GM12878 (cell line): Measurements from ENCODE around the gene PHF21B. TPM values are rescaled to one million over a fixed set of nuclear protein-coding genes. Genes with fewer than 3 reads are reported as not detected.

Experiments used
- ATAC-seq: fragments of 200-7000 bp; cut with Tn5 transposase; 3 replicates; pipeline ENCODE4 v1.9.1; 2020; ENCODE audit warnings: mild to moderate bottlenecking, moderate library complexity
- BruUV-seq: library from RNA; stranded (reverse); fragments of 400-500 nt; replicated peaks from 2 replicates; lab custom pipeline; 2021; lab: Mats Ljungman, UMichigan
- CTCF ChIA-PET: fragments of 300-600 bp; sonication (Branson Sonifier 250); formaldehyde crosslinking; extraction: SDS; loops from one replicate; lab custom pipeline; 2021; ENCODE audit warnings: inconsistent platforms; lab: Yijun Ruan, JAX
- POLR2A ChIA-PET: fragments of 350-600 bp; formaldehyde crosslinking; extraction: SDS; loops from one replicate; lab custom pipeline; 2021; ENCODE audit warnings: inconsistent platforms; lab: Charles Lee
- RAD21 ChIA-PET: fragments of 300-600 bp; sonication (Branson Sonifier 250); formaldehyde crosslinking; loops from one replicate; lab custom pipeline; 2023; ENCODE audit warnings: antibody characterized with exemption; ENCODE audit not compliant: unreplicated experiment; lab: Charles Lee
- SMC1A ChIA-PET: fragments of 300-600 bp; sonication (Branson Sonifier 250); formaldehyde crosslinking; loops from one replicate; lab custom pipeline; 2023; ENCODE audit not compliant: unreplicated experiment, uncharacterized antibody; lab: Charles Lee
- DNase-seq: peaks from one replicate; pipeline ENCODE4 v3.0.0-alpha.2; 2011; ENCODE audit warnings: low read depth, low spot score
- FAIRE-seq: peaks from 3 replicates; lab custom pipeline; 2011; peaks lifted over from hg19 to GRCh38; lab: Jason Lieb, UNC
- H2AFZ ChIP-seq: 2 replicates; pipeline ENCODE4 v1.6.0; 2011; ENCODE audit warnings: low read depth, low read length, control low read depth; ENCODE audit not compliant: control insufficient read depth
- H3K27ac ChIP-seq: 2 replicates; pipeline ENCODE4 v1.5.1; 2011; ENCODE audit warnings: control low read depth; ENCODE audit not compliant: control insufficient read depth, insufficient read depth
- H3K27me3 ChIP-seq, 2 experiments: replicated peaks in 1 of 2; 2 replicates each; pipeline versions ENCODE4 v1.6.0 to v1.6.1; 2011; ENCODE audit warnings: low read length in 1 of 2; ENCODE audit not compliant: control insufficient read depth in 2 of 2, insufficient read depth in 2 of 2
- H3K36me3 ChIP-seq, 2 experiments: 2 replicates each; pipeline ENCODE4 v1.5.1; 2011; ENCODE audit warnings: low read length in 1 of 2; ENCODE audit not compliant: control insufficient read depth in 2 of 2, insufficient read depth in 2 of 2
- H3K4me1 ChIP-seq: 2 replicates; pipeline ENCODE4 v1.6.1; 2011; ENCODE audit warnings: mild to moderate bottlenecking, low read length, moderate library complexity, mixed read lengths; ENCODE audit not compliant: control insufficient read depth, insufficient read depth
- H3K4me2 ChIP-seq: 2 replicates; pipeline ENCODE4 v1.6.0; 2011; ENCODE audit warnings: control low read depth; ENCODE audit not compliant: control insufficient read depth, insufficient read depth
- H3K4me3 ChIP-seq: fragments of 200-600 bp; sonication (generic); 2 replicates; pipeline ENCODE4 v1.5.1; 2016
- H3K79me2 ChIP-seq: 2 replicates; pipeline ENCODE4 v1.6.0; 2011; ENCODE audit warnings: low read length; ENCODE audit not compliant: control insufficient read depth, insufficient read depth
- H3K9ac ChIP-seq: 2 replicates; pipeline ENCODE4 v1.8.0; 2011; ENCODE audit warnings: low read length, control low read depth, mixed read lengths; ENCODE audit not compliant: control insufficient read depth, insufficient read depth
- H3K9me3 ChIP-seq: replicated peaks from 3 replicates; pipeline ENCODE4 v1.5.1; 2011; ENCODE audit warnings: mild to moderate bottlenecking, low read length; ENCODE audit not compliant: control insufficient read depth, insufficient read depth
- H4K20me1 ChIP-seq: 2 replicates; pipeline ENCODE4 v1.6.0; 2011; ENCODE audit not compliant: control insufficient read depth, insufficient read depth
- CBFB ChIP-seq: IDR thresholded peaks from 2 replicates; pipeline ENCODE4 v1.6.1; 2016; ENCODE audit warnings: antibody characterized with exemption, low read depth
- CBX5 ChIP-seq: sonication (generic); IDR thresholded peaks from 2 replicates; pipeline ENCODE4 v1.6.1; 2016; ENCODE audit warnings: low read depth, moderate library complexity, mild to moderate bottlenecking, inconsistent platforms
- HDGF ChIP-seq: fragments of 450-650 bp; IDR thresholded peaks from 2 replicates; pipeline ENCODE4 v1.6.1; 2016; ENCODE audit warnings: antibody characterized with exemption
- LARP7 ChIP-seq: fragments of 450-650 bp; IDR thresholded peaks from 2 replicates; pipeline ENCODE4 v1.6.1; 2017; ENCODE audit warnings: mild to moderate bottlenecking
- MTA2 ChIP-seq: fragments of 450-650 bp; IDR thresholded peaks from 2 replicates; pipeline ENCODE4 v1.6.1; 2016; ENCODE audit warnings: low read depth, mild to moderate bottlenecking, moderate library complexity
- MYB ChIP-seq: fragments of 150-350 bp; IDR thresholded peaks from 2 replicates; pipeline ENCODE4 v1.6.1; 2014; ENCODE audit warnings: mild to moderate bottlenecking, low read depth, low read length, borderline replicate concordance
- POLR2A ChIP-seq: IDR thresholded peaks from 2 replicates; pipeline ENCODE4 v1.6.1; 2011; ENCODE audit warnings: low read depth, mild to moderate bottlenecking, low read length
- SIX5 ChIP-seq: IDR thresholded peaks from 2 replicates; pipeline ENCODE4 v1.6.1; 2011; ENCODE audit warnings: mild to moderate bottlenecking, low read depth, low read length, moderate library complexity; ENCODE audit not compliant: severe bottlenecking
- SMAD1 ChIP-seq: fragments of 450-650 bp; IDR thresholded peaks from 2 replicates; pipeline ENCODE4 v1.6.1; 2018; ENCODE audit warnings: mild to moderate bottlenecking, low read depth; ENCODE audit not compliant: partially characterized antibody
- WGBS: methylation state at CpG from one replicate; pipeline ENCODE4 v1.1.6; 2016; ENCODE audit warnings: low lambda C conversion rate; ENCODE audit not compliant: insufficient replicate concordance, insufficient coverage; ENCODE audit errors: missing lambda C conversion rate; 5-methylcytosine and 5-hydroxymethylcytosine counted together
- in situ Hi-C: fragments of 300-500 bp; cut with MboI; formaldehyde crosslinking; loops from 9 replicates; pipeline ENCODE4 v1.14.3; 2018; ENCODE audit warnings: mixed read lengths
- intact Hi-C: fragments of 100-400 bp; cut with micrococcal nuclease; formaldehyde crosslinking; loops from one replicate; pipeline ENCODE4 v1.14.2; 2022; ENCODE audit not compliant: unreplicated experiment
- polyA plus RNA-seq, 11 experiments: library from polyadenylated mRNA; depleted of rRNA in 4 of 11; unstranded in 6 of 11; stranded (reverse) in 5 of 11; fragments of >200 nt; fragmentation: Nextera tagmentation in 4 of 11; fragmentation: Illumina TruSeq in 1 of 11; extraction: Ambion mirVana in 4 of 11; extraction: Trizol in 1 of 11; gene quantifications; 1 replicate in 1 of 11; 2 replicates in 10 of 11; pipeline versions ENCODE4 v1.2.1 to v1.2.3, GENCODE V29; 2011 to 2016; ENCODE audit warnings: inconsistent platforms in 2 of 11, missing spikeins in 2 of 11, low read depth in 1 of 11
- total RNA-seq, 4 experiments: library from RNA; depleted of rRNA in 3 of 4; stranded (reverse); fragments of >200 nt in 3 of 4; fragmentation: Illumina TruSeq in 1 of 4; extraction: Trizol in 1 of 4; gene quantifications; 2 replicates each; pipeline versions ENCODE4 v1.2.1 to v1.2.3, GENCODE V29; 2013 to 2021
- TF ChIP-seq, protein P1 (sequence below): fragments of 450-650 bp; IDR thresholded peaks from 2 replicates; pipeline ENCODE4 v1.6.1; 2018; ENCODE audit warnings: mild to moderate bottlenecking, low read depth, moderate library complexity; ENCODE audit not compliant: partially characterized antibody
- TF ChIP-seq, protein P2 (sequence below): fragments of 450-650 bp; IDR thresholded peaks from 2 replicates; pipeline ENCODE4 v1.6.1; 2016; ENCODE audit warnings: mild to moderate bottlenecking

PHF21B gene
- total and polyA plus RNA-seq, 10 of the 15 experiments (the other 5 are each of a cell fraction or from before 2014, with no cell fraction given): 0.03 to 0.35 TPM; not detected in 8

DNA sequence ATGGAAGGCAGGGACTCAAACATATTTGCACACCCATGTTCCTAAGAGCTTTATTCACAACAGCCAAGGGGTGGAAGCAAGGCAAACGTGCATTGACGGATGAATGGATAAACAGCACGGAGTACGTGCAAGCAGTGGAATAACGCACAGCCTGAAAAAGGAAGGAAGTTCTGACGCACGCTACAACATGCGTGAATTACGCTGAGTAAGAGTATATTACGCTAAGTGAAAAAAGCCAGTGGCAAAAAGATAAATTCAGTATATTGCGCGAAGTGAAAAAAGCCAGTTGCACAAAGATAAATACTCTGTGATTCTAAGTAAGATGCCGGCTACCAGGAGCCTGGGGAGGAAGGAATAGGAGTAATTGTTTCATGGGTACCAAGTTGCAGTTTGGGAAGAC, 19.5 kb downstream of the PHF21B start:
- no peak overlapping the region for H3K27ac ChIP-seq
- RAD21 ChIA-PET: no interaction called here
- FAIRE-seq: no peak

More for the DNA sequence above, 19.5 kb downstream of the PHF21B start:
- no peaks in the 10 kb centered on the region for H3K4me1 ChIP-seq
- 67% methylated on average over 13 of the region's 13 CpGs for WGBS
- ATAC-seq (no peak), DNase-seq (no peak)
- no peak overlapping the region for H3K9ac ChIP-seq
- no peaks in the 10 kb centered on the region; a peak in 3 of 4 replicates for H3K27me3 ChIP-seq
- no peak overlapping the region for H3K4me2 ChIP-seq
- intact Hi-C loops: no loop called here
- SMC1A ChIA-PET: no interaction called here
- TF ChIP-seq LARP7 (no peak), CBFB (no peak), SMAD1 (no peak), SIX5 (no peak), MTA2 (no peak), POLR2A (no peak), HDGF (no peak), CBX5 (no peak), MYB (no peak)
- TF ChIP-seq, protein P1, sequence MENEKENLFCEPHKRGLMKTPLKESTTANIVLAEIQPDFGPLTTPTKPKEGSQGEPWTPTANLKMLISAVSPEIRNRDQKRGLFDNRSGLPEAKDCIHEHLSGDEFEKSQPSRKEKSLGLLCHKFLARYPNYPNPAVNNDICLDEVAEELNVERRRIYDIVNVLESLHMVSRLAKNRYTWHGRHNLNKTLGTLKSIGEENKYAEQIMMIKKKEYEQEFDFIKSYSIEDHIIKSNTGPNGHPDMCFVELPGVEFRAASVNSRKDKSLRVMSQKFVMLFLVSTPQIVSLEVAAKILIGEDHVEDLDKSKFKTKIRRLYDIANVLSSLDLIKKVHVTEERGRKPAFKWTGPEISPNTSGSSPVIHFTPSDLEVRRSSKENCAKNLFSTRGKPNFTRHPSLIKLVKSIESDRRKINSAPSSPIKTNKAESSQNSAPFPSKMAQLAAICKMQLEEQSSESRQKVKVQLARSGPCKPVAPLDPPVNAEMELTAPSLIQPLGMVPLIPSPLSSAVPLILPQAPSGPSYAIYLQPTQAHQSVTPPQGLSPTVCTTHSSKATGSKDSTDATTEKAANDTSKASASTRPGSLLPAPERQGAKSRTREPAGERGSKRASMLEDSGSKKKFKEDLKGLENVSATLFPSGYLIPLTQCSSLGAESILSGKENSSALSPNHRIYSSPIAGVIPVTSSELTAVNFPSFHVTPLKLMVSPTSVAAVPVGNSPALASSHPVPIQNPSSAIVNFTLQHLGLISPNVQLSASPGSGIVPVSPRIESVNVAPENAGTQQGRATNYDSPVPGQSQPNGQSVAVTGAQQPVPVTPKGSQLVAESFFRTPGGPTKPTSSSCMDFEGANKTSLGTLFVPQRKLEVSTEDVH: no peak
- TF ChIP-seq, protein P2, sequence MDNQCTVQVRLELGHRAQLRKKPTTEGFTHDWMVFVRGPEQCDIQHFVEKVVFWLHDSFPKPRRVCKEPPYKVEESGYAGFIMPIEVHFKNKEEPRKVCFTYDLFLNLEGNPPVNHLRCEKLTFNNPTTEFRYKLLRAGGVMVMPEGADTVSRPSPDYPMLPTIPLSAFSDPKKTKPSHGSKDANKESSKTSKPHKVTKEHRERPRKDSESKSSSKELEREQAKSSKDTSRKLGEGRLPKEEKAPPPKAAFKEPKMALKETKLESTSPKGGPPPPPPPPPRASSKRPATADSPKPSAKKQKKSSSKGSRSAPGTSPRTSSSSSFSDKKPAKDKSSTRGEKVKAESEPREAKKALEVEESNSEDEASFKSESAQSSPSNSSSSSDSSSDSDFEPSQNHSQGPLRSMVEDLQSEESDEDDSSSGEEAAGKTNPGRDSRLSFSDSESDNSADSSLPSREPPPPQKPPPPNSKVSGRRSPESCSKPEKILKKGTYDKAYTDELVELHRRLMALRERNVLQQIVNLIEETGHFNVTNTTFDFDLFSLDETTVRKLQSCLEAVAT: no peak
- TF ChIP-seq, all 136 proteins: peak for 0
- no peak overlapping the region for H3K4me3 ChIP-seq
- POLR2A ChIA-PET: no interaction called here
- in situ Hi-C loops: no loop called here
- CTCF ChIA-PET: no interaction called here
- no peaks in the 10 kb centered on the region; the same call in 2 of the 3 replicates for H3K9me3 ChIP-seq
- H3K79me2 ChIP-seq: no peaks in the 10 kb centered on the region
- H2AFZ ChIP-seq: no peak overlapping the region
- no peaks in the 10 kb centered on the region for H3K36me3 ChIP-seq
- no peaks in the 10 kb centered on the region for H4K20me1 ChIP-seq
- no TSS peak for BruUV-seq
